ENCODE measurements around the gene LDAH. TPM values are rescaled to one million over a fixed set of nuclear protein-coding genes. Genes with fewer than 3 reads are reported as not detected.
A peak's percentile ranks its signal among the peaks of the same experiment; 100 is the strongest.

LDAH gene
- total RNA-seq, 3 donors from 2014 or later = 15.2 to 20.8 (median 18.8) TPM

DNA sequence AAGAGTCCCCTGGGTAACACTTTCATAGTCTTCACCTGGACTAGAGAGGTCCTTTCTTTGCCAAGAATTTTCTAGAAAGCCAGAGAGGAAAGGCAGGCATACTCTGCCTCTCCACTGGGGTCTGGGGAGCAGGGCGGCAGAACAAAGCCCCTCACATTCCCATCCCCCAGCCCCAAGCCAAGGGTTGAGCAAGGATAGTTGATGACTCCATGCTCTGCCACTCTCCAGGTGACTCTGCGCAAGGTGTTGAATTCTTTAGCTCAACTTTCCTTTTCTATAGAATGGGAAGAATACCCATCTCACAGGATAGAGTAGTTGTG, 158.9 kb downstream of the LDAH start:
- no peaks in the 10 kb centered on the region for H3K36me3 ChIP-seq (ENCODE audit: low read depth)
- intact Hi-C loops (cut with DNase I, micrococcal nuclease) = no loop called here
- no peak for ATAC-seq
- no peak overlapping the region for H3K4me3 ChIP-seq
- TF ChIP-seq, protein P1, sequence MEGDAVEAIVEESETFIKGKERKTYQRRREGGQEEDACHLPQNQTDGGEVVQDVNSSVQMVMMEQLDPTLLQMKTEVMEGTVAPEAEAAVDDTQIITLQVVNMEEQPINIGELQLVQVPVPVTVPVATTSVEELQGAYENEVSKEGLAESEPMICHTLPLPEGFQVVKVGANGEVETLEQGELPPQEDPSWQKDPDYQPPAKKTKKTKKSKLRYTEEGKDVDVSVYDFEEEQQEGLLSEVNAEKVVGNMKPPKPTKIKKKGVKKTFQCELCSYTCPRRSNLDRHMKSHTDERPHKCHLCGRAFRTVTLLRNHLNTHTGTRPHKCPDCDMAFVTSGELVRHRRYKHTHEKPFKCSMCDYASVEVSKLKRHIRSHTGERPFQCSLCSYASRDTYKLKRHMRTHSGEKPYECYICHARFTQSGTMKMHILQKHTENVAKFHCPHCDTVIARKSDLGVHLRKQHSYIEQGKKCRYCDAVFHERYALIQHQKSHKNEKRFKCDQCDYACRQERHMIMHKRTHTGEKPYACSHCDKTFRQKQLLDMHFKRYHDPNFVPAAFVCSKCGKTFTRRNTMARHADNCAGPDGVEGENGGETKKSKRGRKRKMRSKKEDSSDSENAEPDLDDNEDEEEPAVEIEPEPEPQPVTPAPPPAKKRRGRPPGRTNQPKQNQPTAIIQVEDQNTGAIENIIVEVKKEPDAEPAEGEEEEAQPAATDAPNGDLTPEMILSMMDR (IDR thresholded peaks at IDR 0.05) = no peak
- no peaks in the 10 kb centered on the region for H3K9me3 ChIP-seq
- DNase-seq = no peak
- H3K4me1 ChIP-seq (ENCODE audit: low read depth) = peaks cover 22% of the 10 kb centered on the region

DNA sequence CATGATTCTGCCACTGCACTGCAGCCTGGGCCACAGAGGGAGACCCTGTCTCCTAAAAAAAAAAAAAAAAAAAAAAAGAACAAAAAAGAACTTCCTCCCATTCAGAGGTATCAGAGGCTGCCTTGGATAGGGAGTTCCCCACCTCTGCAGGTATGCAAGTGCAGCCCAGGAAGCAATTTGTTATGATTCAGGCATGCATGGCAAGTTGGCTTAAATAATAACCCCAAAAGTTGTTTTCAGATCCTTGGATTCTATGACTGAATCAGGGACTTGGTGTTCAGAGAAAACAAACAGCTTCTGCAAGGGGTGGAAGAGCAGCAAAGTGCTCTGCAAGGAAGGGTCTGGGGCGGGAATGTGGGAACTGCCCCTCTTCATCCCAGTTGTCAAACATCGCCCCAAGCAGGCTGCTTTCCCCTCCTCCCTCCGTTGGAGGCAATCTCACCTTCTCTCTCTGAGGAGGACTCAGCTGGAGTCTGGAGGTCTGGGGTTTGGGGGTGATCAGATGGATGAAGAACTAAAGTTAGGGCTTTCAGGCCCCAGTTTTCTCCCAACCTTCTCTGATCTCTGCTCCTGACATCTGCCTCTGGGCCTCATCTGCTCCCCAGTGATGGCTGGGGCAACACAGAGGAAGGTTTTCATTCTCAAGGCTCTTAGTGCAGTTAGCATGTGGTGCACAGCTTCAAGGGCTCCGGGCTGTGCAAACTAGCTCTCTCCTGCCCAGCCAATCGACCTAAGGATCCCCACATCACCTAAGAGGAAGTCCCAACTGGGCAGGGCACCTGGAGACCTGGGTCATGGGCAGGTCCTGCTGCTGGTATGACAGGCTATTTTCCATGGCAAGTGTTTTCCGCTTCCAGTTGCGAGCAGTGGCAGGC, 159.5 kb downstream of the LDAH start:
- intact Hi-C loops (cut with DNase I, micrococcal nuclease) = loop anchor here in 1 of 2 donors (2.0 kb wide), 1 partner anchor 299 kb away; no protein-coding TSS in a partner anchor
- Histone ChIP-seq H3K4me1 (ENCODE audit: low read depth) (peaks cover 22% of the 10 kb centered on the region), H3K36me3 (ENCODE audit: low read depth) (no peaks in the 10 kb centered on the region), H3K4me3 (no peak overlapping the region), H3K9me3 (no peaks in the 10 kb centered on the region)
- DNase-seq (no peak), ATAC-seq (no peak)
- TF ChIP-seq, protein P1 (IDR thresholded peaks at IDR 0.05) = no peak

DNA sequence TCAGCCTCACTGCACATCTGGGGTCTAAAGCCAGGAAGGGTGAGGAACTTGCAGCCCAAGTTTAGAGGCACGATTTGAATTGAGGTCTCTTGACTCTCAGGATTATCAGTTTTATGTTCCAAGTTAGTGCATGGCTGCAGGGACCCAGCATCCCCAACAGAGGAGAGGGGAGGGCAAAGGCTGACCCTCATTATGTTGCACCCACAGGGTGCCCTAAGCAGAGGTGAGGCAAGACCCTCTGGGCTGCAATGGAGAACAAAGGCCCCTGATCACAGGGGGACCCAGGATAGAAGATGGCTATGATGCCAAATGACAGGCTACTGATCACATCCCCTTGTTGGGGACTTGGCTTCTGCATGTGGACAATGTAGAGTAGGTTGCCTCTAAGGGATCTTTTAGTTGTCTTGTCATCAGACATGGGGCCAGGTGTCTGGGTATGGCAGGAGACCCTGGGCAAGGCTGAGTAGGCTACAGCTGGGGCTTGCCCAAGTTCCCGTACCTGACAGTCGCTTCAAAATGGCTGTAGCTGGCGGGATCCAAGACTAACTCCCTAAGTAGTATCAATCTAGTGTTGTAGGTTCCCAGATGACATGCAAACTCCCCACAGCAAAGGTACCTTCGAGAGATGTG, 160.5 kb downstream of the LDAH start:
- no peaks in the 10 kb centered on the region for H3K9me3 ChIP-seq
- H3K4me3 ChIP-seq = no peak overlapping the region
- intact Hi-C loops (cut with DNase I, micrococcal nuclease) = loop anchor here in 1 of 2 donors (2.0 kb wide), 1 partner anchor 300 kb away; no protein-coding TSS in a partner anchor
- H3K36me3 ChIP-seq (ENCODE audit: low read depth) = no peaks in the 10 kb centered on the region
- TF ChIP-seq, protein P1 (IDR thresholded peaks at IDR 0.05) = no peak
- H3K4me1 ChIP-seq (ENCODE audit: low read depth) = peaks cover 19% of the 10 kb centered on the region
- no peak for ATAC-seq
- DNase-seq = no peak

DNA sequence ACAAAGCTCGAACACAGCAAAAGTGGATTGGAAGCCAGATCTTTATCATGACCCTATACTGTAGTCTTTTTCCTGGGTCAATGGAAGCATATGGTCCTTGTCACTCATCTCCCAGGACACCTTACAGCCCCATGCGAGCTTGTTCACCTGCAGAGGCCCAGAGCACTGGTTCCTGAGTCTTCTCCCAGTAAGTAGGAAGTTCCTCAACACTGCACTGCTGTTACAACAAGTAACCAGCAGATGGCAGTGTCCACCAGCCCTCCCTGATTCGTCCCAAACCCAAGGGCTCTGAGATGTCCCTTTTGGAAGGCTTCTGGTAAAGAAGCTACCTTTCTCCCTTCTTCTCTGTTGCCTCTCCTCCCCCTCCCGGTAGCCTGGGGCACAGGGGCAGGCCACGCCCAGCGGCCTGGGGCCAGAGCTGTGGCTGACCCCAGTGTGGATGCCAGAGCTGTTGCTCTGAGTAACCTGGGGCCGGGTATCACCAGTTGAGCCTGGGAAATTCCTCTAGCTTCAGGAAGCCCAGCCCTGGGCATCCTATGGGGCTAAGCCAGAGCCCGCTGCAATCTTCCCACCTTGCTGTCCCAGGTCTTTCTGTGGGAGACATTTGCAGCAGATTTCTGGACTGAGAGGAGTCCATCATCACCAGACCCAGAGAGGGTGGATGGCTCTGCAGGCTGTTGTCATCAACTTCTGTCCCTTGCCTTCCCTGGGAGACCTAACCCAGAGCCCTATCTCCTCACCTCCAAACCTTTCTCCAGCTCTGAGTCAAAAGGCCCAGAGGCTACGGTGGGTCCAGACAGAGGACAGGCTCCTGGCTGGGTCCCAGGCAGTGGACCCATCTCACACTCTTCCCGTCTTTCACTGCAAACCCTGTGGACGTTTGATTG, 161.2 kb downstream of the LDAH start:
- Histone ChIP-seq H3K4me3 (no peak overlapping the region), H3K36me3 (ENCODE audit: low read depth) (no peaks in the 10 kb centered on the region), H3K4me1 (ENCODE audit: low read depth) (peaks cover 17% of the 10 kb centered on the region), H3K9me3 (no peaks in the 10 kb centered on the region)
- TF ChIP-seq, protein P1 (IDR thresholded peaks at IDR 0.05) = peak; percentile 90
- intact Hi-C loops (cut with DNase I, micrococcal nuclease) = loop anchor here in 1 of 2 donors (2.0 kb wide), 1 partner anchor 301 kb away; no protein-coding TSS in a partner anchor
- DNase-seq = peak in 2 of 3 donors; percentile 72 to 75
- ATAC-seq = peak; percentile 90

All from mucosa of descending colon (tissue), 3 donors.